Panc1 (cell line): ENCODE results near the gene MPPE1. TPM values are rescaled to one million over a fixed set of nuclear protein-coding genes. Genes with fewer than 3 reads are reported as not detected.

ENCODE experiments used
- ATAC-seq: fragments of 200-7000 bp; cut with Tn5 transposase; 2 replicates; pipeline ENCODE4 v1.9.1; 2020; ENCODE audit warnings: mild to moderate bottlenecking, moderate library complexity
- BruUV-seq: library from RNA; stranded (reverse); fragments of 400-500 nt; replicated peaks from 2 replicates; lab custom pipeline; 2021; lab: Mats Ljungman, UMichigan
- CTCF ChIA-PET: fragments of 300-600 bp; sonication (Branson Sonifier 250); formaldehyde crosslinking; loops from one replicate; lab custom pipeline; 2022; ENCODE audit warnings: antibody characterized with exemption; lab: Charles Lee
- POLR2A ChIA-PET: fragments of 300-600 bp; sonication (Branson Sonifier 250); formaldehyde crosslinking; loops from one replicate; lab custom pipeline; 2022; ENCODE audit warnings: antibody characterized with exemption; lab: Charles Lee
- DNase-seq: peaks from one replicate; pipeline ENCODE4 v3.0.0-alpha.2; 2010; ENCODE audit warnings: low read depth, low spot score
- H3K27ac ChIP-seq: 2 replicates; pipeline ENCODE4 v1.5.1; 2011; ENCODE audit warnings: mild to moderate bottlenecking, low read length, inconsistent platforms
- H3K27me3 ChIP-seq: fragments of 200-500 bp; sonication (Bioruptor generic); 2 replicates; pipeline ENCODE4 v1.6.0; 2014; ENCODE audit warnings: low read length, inconsistent platforms; ENCODE audit not compliant: control insufficient read depth, insufficient read depth
- H3K36me3 ChIP-seq: fragments of 200-500 bp; sonication (Bioruptor generic); 2 replicates; pipeline ENCODE4 v1.5.1; 2014; ENCODE audit warnings: inconsistent platforms, mild to moderate bottlenecking, low read length, moderate library complexity; ENCODE audit not compliant: control insufficient read depth, insufficient read depth
- H3K4me1 ChIP-seq: 2 replicates; pipeline ENCODE4 v1.5.1; 2011; ENCODE audit warnings: inconsistent platforms, mild to moderate bottlenecking, low read length, moderate library complexity; ENCODE audit not compliant: control insufficient read depth, insufficient read depth
- H3K4me3 ChIP-seq, 2 experiments: 2 replicates each; pipeline ENCODE4 v1.5.1; 2011 to 2012; ENCODE audit warnings: low read depth in 2 of 2, low read length in 2 of 2, mild to moderate bottlenecking in 2 of 2, inconsistent platforms in 1 of 2, moderate library complexity in 1 of 2
- H3K9me3 ChIP-seq: fragments of 200-500 bp; sonication (Bioruptor generic); 2 replicates; pipeline ENCODE4 v1.5.1; 2014; ENCODE audit warnings: low read depth, mild to moderate bottlenecking, inconsistent platforms, low read length, moderate library complexity; ENCODE audit not compliant: control insufficient read depth, insufficient read depth
- POLR2AphosphoS5 ChIP-seq: IDR thresholded peaks from 2 replicates; pipeline ENCODE4 v1.6.1; 2012; ENCODE audit warnings: mild to moderate bottlenecking, low read depth, low read length, moderate library complexity
- SIN3A ChIP-seq: IDR thresholded peaks from 2 replicates; pipeline ENCODE4 v1.6.1; 2012; ENCODE audit warnings: low read depth, mild to moderate bottlenecking, low read length, moderate library complexity, borderline replicate concordance; ENCODE audit not compliant: insufficient read depth
- TCF7L2 ChIP-seq: IDR thresholded peaks from 2 replicates; pipeline ENCODE4 v1.6.1; 2011; ENCODE audit warnings: mild to moderate bottlenecking, low read depth, low read length, inconsistent platforms
- in situ Hi-C: cut with HindIII; loops from 2 replicates; pipeline ENCODE4 v1.10.0; 2016; ENCODE audit warnings: low sequenced_read_pairs, low pct_unique_long_range_greater_than_20kb
- intact Hi-C: fragments of 100-400 bp; cut with micrococcal nuclease; formaldehyde crosslinking; loops from one replicate; pipeline ENCODE4 v1.10.0; 2022; ENCODE audit not compliant: unreplicated experiment
- total RNA-seq: library from RNA; stranded (reverse); gene quantifications from one replicate; pipeline ENCODE4 v1.2.1, GENCODE V29; 2021; ENCODE audit not compliant: unreplicated experiment
- TF ChIP-seq, protein P1 (sequence below), 2 experiments: IDR thresholded peaks; 2 replicates each; pipeline ENCODE4 v1.6.1; 2011 to 2012; ENCODE audit warnings: low read depth in 2 of 2, control low read depth in 1 of 2, low read length in 1 of 2, mild to moderate bottlenecking in 1 of 2, moderate library complexity in 1 of 2; ENCODE audit not compliant: insufficient read depth in 1 of 2
- TF ChIP-seq, protein P2 (sequence below): fragments of 450-650 bp; IDR thresholded peaks from 2 replicates; pipeline ENCODE4 v1.5.1; 2017; ENCODE audit warnings: mild to moderate bottlenecking

MPPE1 gene
- total RNA-seq, 1 experiment from 2014 or later, result 37.1 TPM

DNA sequence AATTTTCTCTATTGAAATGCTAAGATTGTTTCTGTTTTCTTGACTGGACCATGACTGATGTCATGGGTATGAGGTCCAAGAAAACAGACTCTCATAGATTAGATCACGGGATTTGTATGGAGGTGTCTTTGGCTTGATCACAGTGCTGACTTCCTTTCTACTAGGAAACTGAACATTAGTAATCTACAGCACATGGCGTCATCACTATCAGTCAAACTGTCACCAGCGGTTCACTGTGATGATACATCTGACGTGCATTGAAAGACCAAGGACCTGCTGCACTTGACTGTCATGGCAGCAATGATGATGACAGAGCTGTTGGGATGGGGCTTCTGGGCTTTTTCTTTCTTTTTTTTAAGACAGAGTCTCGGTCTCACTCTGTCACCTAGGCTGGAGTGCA lies 45.0 kb upstream of the MPPE1 start:
- TF ChIP-seq SIN3A (no peak), TCF7L2 (no peak), POLR2AphosphoS5 (no peak)
- TF ChIP-seq, protein P1, sequence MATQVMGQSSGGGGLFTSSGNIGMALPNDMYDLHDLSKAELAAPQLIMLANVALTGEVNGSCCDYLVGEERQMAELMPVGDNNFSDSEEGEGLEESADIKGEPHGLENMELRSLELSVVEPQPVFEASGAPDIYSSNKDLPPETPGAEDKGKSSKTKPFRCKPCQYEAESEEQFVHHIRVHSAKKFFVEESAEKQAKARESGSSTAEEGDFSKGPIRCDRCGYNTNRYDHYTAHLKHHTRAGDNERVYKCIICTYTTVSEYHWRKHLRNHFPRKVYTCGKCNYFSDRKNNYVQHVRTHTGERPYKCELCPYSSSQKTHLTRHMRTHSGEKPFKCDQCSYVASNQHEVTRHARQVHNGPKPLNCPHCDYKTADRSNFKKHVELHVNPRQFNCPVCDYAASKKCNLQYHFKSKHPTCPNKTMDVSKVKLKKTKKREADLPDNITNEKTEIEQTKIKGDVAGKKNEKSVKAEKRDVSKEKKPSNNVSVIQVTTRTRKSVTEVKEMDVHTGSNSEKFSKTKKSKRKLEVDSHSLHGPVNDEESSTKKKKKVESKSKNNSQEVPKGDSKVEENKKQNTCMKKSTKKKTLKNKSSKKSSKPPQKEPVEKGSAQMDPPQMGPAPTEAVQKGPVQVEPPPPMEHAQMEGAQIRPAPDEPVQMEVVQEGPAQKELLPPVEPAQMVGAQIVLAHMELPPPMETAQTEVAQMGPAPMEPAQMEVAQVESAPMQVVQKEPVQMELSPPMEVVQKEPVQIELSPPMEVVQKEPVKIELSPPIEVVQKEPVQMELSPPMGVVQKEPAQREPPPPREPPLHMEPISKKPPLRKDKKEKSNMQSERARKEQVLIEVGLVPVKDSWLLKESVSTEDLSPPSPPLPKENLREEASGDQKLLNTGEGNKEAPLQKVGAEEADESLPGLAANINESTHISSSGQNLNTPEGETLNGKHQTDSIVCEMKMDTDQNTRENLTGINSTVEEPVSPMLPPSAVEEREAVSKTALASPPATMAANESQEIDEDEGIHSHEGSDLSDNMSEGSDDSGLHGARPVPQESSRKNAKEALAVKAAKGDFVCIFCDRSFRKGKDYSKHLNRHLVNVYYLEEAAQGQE (IDR thresholded peaks at IDR 0.05; ENCODE audit: insufficient read depth in 1 of 2, low read depth in 2 of 2, low read length in 1 of 2), result no peak
- TF ChIP-seq, protein P2, sequence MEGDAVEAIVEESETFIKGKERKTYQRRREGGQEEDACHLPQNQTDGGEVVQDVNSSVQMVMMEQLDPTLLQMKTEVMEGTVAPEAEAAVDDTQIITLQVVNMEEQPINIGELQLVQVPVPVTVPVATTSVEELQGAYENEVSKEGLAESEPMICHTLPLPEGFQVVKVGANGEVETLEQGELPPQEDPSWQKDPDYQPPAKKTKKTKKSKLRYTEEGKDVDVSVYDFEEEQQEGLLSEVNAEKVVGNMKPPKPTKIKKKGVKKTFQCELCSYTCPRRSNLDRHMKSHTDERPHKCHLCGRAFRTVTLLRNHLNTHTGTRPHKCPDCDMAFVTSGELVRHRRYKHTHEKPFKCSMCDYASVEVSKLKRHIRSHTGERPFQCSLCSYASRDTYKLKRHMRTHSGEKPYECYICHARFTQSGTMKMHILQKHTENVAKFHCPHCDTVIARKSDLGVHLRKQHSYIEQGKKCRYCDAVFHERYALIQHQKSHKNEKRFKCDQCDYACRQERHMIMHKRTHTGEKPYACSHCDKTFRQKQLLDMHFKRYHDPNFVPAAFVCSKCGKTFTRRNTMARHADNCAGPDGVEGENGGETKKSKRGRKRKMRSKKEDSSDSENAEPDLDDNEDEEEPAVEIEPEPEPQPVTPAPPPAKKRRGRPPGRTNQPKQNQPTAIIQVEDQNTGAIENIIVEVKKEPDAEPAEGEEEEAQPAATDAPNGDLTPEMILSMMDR, result no peak
- intact Hi-C loops, result no loop called here
- ChIA-PET POLR2A (no interaction called here), CTCF (interaction anchor here (0.7 kb wide), 1 partner anchor 17 kb away, joined by 5 read pairs; no protein-coding TSS in a partner anchor)
- in situ Hi-C loops, result no loop called here
- ATAC-seq (no peak), DNase-seq (no peak)
- no TSS peak for BruUV-seq
- H3K36me3 ChIP-seq, result no peaks in the 10 kb centered on the region
- H3K27ac ChIP-seq, result no peak overlapping the region
- no peak overlapping the region for H3K4me3 ChIP-seq
- H3K4me1 ChIP-seq, result peaks cover 15% of the 10 kb centered on the region
- peaks cover 8% of the 10 kb centered on the region; the same call in 1 of the 2 replicates for H3K9me3 ChIP-seq
- no peaks in the 10 kb centered on the region for H3K27me3 ChIP-seq

DNA sequence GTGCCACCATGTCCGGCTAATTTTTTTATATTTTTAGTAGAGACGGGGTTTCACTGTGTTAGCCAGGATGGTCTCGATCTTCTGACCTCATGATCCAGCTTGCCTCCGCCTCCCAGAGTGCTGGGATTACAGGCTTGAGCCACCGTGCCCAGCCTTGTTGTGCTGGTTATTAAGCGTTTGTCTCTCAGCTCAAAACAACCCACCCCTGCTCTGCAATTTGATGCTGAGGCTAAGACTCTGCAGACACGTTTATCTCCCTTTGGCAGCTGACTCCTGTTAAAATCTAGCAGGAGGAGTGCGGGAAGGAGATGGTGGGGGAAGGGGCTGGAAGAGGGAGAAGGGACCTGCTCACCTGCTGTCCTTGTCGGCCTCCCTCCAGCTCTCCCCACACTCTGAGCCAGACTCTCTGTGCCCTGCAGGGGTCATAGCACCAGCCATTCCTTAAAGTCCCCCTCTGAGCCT lies 43.3 kb upstream of the MPPE1 start:
- BruUV-seq, result no TSS peak
- ATAC-seq (no peak), DNase-seq (no peak)
- no peaks in the 10 kb centered on the region for H3K9me3 ChIP-seq
- peaks cover 24% of the 10 kb centered on the region for H3K4me1 ChIP-seq
- no peaks in the 10 kb centered on the region for H3K36me3 ChIP-seq
- in situ Hi-C loops (no loop called here), intact Hi-C loops (no loop called here)
- TF ChIP-seq, protein P2, result no peak
- no peaks in the 10 kb centered on the region for H3K27me3 ChIP-seq
- ChIA-PET POLR2A (no interaction called here), CTCF (interaction anchor here (1.5 kb wide), 1 partner anchor 44 kb away, joined by 3 read pairs; no protein-coding TSS in a partner anchor)
- no peak overlapping the region for H3K27ac ChIP-seq
- no peak overlapping the region for H3K4me3 ChIP-seq
